ENCODE data around the gene CANT1.

Gene CANT1

DNA sequence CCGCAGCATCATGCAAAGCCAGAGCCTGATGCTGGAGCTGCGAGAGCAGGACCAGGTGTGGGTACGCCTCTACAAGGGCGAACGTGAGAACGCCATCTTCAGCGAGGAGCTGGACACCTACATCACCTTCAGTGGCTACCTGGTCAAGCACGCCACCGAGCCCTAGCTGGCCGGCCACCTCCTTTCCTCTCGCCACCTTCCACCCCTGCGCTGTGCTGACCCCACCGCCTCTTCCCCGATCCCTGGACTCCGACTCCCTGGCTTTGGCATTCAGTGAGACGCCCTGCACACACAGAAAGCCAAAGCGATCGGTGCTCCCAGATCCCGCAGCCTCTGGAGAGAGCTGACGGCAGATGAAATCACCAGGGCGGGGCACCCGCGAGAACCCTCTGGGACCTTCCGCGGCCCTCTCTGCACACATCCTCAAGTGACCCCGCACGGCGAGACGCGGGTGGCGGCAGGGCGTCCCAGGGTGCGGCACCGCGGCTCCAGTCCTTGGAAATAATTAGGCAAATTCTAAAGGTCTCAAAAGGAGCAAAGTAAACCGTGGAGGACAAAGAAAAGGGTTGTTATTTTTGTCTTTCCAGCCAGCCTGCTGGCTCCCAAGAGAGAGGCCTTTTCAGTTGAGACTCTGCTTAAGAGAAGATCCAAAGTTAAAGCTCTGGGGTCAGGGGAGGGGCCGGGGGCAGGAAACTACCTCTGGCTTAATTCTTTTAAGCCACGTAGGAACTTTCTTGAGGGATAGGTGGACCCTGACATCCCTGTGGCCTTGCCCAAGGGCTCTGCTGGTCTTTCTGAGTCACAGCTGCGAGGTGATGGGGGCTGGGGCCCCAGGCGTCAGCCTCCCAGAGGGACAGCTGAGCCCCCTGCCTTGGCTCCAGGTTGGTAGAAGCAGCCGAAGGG lies 38.6 kb upstream of the CANT1 start:
- Mint-ChIP-seq H3K27me3 (ENCODE audit: low read depth) (peaks cover 77% of the 10 kb centered on the region), H3K4me3 (no peak overlapping the region)

DNA sequence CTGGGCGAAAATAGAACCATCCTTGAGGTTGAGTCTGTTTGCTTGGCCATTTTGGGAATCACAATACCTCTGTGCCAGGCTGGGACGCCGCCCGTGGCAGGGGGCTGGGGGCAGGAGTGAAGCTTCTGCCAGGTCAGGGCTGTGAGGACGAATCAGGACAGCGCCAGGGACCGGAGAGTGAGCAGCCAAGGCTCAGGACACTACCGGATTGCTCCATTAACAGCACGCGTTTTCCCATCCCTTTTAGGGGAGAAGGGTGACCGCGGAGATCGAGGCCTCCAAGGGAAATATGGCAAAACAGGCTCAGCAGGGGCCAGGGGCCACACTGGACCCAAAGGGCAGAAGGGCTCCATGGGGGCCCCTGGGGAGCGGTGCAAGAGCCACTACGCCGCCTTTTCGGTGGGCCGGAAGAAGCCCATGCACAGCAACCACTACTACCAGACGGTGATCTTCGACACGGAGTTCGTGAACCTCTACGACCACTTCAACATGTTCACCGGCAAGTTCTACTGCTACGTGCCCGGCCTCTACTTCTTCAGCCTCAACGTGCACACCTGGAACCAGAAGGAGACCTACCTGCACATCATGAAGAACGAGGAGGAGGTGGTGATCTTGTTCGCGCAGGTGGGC lies 37.8 kb upstream of the CANT1 start:
- Mint-ChIP-seq H3K9me3 (peaks cover 9% of the 10 kb centered on the region), H3K27ac (no peak overlapping the region), H3K36me3 (ENCODE audit: low read depth) (no peaks in the 10 kb centered on the region)

More for the DNA sequence above, 38.6 kb upstream of the CANT1 start:
- TF ChIP-seq, protein P1, sequence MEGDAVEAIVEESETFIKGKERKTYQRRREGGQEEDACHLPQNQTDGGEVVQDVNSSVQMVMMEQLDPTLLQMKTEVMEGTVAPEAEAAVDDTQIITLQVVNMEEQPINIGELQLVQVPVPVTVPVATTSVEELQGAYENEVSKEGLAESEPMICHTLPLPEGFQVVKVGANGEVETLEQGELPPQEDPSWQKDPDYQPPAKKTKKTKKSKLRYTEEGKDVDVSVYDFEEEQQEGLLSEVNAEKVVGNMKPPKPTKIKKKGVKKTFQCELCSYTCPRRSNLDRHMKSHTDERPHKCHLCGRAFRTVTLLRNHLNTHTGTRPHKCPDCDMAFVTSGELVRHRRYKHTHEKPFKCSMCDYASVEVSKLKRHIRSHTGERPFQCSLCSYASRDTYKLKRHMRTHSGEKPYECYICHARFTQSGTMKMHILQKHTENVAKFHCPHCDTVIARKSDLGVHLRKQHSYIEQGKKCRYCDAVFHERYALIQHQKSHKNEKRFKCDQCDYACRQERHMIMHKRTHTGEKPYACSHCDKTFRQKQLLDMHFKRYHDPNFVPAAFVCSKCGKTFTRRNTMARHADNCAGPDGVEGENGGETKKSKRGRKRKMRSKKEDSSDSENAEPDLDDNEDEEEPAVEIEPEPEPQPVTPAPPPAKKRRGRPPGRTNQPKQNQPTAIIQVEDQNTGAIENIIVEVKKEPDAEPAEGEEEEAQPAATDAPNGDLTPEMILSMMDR (IDR thresholded peaks at IDR 0.05; ENCODE audit: unreplicated experiment in 3 of 3): no peak
- peaks cover 23% of the 10 kb centered on the region for H3K4me1 Mint-ChIP-seq
- H3K27ac Mint-ChIP-seq: no peak overlapping the region
- peaks cover 12% of the 10 kb centered on the region for H3K9me3 Mint-ChIP-seq
- H3K36me3 Mint-ChIP-seq (ENCODE audit: low read depth): no peaks in the 10 kb centered on the region

DNA sequence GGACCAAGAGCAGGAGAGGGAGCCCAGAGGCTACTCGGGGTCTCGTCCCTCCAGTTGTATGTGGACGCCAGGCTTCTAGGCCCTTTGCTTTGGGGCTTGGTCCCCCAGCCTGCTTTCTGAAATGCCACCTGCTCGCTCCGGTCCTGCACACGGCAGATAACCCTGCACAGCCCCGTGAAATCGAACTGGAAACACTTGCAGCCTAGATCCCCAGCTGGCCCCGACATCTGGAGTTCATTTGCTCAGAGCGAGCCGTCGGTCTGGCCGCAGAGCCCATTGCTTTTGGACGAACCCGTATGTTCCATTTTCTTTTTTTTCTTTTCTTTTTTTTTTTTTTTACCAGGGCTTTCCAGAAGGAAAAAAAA lies 37.3 kb upstream of the CANT1 start:
- peaks cover 24% of the 10 kb centered on the region for H3K4me1 Mint-ChIP-seq

More for the DNA sequence above, 37.8 kb upstream of the CANT1 start:
- Mint-ChIP-seq H3K27me3 (ENCODE audit: low read depth) (peaks cover 85% of the 10 kb centered on the region), H3K4me3 (no peak overlapping the region), H3K4me1 (peaks cover 24% of the 10 kb centered on the region)
- TF ChIP-seq, protein P1 (IDR thresholded peaks at IDR 0.05; ENCODE audit: unreplicated experiment in 3 of 3): no peak

DNA sequence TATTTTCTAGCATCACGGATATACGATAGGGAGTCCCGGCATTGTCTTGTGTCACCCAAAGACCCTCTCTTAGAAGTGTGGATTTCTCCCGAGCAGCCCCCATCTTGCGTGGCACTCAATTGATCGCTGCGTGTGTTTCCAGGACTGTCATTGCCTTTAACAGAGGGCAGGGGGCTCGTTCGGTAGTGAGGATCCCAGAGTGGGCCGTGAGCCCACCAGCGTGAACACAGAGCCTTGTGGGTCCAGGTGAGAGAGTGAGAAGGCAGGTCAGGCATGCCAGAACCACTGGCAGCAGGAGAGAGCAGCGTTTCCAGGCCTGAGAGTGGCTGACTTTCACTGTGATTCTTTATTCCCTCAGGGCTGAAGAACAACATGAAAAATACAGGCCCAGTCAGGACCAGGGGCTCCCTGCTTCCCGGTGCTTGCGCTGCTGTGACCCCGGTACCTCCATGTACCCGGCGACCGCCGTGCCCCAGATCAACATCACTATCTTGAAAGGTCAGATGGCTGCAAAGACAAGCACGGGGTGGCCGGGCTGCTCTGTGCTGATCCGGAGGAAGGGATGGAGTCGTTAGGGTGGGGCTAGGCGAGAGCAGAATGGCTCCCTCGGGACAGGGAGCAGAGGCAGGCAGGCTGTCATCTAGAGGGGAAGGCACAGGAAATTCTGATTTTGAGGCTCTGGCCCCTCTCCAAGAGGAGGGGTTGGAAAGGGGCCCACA lies 36.8 kb upstream of the CANT1 start:
- Mint-ChIP-seq H3K27me3 (ENCODE audit: low read depth) (peaks cover 83% of the 10 kb centered on the region), H3K9me3 (peaks cover 4% of the 10 kb centered on the region), H3K36me3 (ENCODE audit: low read depth) (no peaks in the 10 kb centered on the region), H3K4me1 (peaks cover 24% of the 10 kb centered on the region), H3K27ac (peak overlapping the region in 2 of 3 experiments; percentile 14 to 68), H3K4me3 (peak overlapping the region in 2 of 3 experiments; percentile 24 to 27)
- TF ChIP-seq, protein P1 (IDR thresholded peaks at IDR 0.05; ENCODE audit: unreplicated experiment in 3 of 3): no peak

More for the DNA sequence above, 37.3 kb upstream of the CANT1 start:
- no peaks in the 10 kb centered on the region for H3K36me3 Mint-ChIP-seq (ENCODE audit: low read depth)
- TF ChIP-seq, protein P1 (IDR thresholded peaks at IDR 0.05; ENCODE audit: unreplicated experiment in 3 of 3): no peak
- no peak overlapping the region for H3K27ac Mint-ChIP-seq
- H3K4me3 Mint-ChIP-seq: no peak overlapping the region
- H3K9me3 Mint-ChIP-seq: peaks cover 4% of the 10 kb centered on the region
- H3K27me3 Mint-ChIP-seq (ENCODE audit: low read depth): peaks cover 85% of the 10 kb centered on the region

DNA sequence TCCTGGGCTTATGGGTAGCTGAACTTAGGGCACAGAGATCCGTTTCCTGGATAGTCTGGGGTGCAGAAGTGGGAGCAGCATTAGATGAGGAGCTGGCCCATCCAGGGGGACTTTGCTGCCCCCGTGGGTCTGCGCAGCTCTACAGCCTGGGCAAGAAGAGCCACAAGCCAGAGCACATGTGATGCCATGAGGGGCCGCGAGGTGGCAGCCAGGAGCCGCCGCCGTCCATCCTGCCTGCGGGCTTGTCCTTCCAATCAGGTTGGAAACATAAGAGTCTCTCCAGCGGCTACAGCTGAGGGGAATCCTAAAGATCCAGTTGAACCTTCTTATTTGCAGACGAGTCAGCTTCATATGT lies 36.3 kb upstream of the CANT1 start:
- H3K27me3 Mint-ChIP-seq (ENCODE audit: low read depth): peaks cover 81% of the 10 kb centered on the region
- peaks cover 24% of the 10 kb centered on the region for H3K4me1 Mint-ChIP-seq
- peak overlapping the region in 2 of 3 experiments; percentile 14 to 68 for H3K27ac Mint-ChIP-seq
- no peaks in the 10 kb centered on the region for H3K36me3 Mint-ChIP-seq (ENCODE audit: low read depth)
- TF ChIP-seq, protein P1 (IDR thresholded peaks at IDR 0.05; ENCODE audit: unreplicated experiment in 3 of 3): peak; percentile 88 to 98 (median 98)
- no peaks in the 10 kb centered on the region for H3K9me3 Mint-ChIP-seq
- H3K4me3 Mint-ChIP-seq: peak overlapping the region in 2 of 3 experiments; percentile 24 to 27
